ENCODE measurements around the gene TMEM258. TPM values are rescaled to one million over a fixed set of nuclear protein-coding genes. Genes with fewer than 3 reads are reported as not detected.

Gene TMEM258
- polyA plus RNA-seq, 1 of the 3 experiments (the other 2 are of a cell fraction), result 454 TPM

- ChIA-PET POLR2A (interaction anchor here (0.6 to 5.3 kb wide), 6 partner anchors 12 to 1820 kb away, joined by 3 to 84 read pairs (median 5); partner anchors contain the start of genes FADS1, FEN1, FTH1 and TMEM258), CTCF (interaction anchor here (1.0 to 4.5 kb wide), 16 partner anchors 10 to 280 kb away, joined by 3 to 63 read pairs (median 5); partner anchors contain the start of gene FADS1)
- peak overlapping the region; percentile 21 to 99; a peak in 3 of 4 replicates for H3K27ac ChIP-seq (ENCODE audit: low read depth in 2 of 2, low read length in 1 of 2)
Observed at GRCh38 chr11:61828379-61828628, 35.9 kb upstream of the TMEM258 start.

More at GRCh38 chr11:61828379-61828628, 35.9 kb upstream of the TMEM258 start:
- peaks cover 0 to 7% of the 10 kb centered on the region in 2 experiments for H3K36me3 ChIP-seq (replicated peaks in 1 of 2; ENCODE audit: control insufficient read depth in 1 of 2, insufficient read depth in 2 of 2, low read length in 1 of 2)
- TF ChIP-seq RCOR1 (IDR thresholded peaks at IDR 0.05; ENCODE audit: low read length), result no peak
- no peak for TF ChIP-seq REST (IDR thresholded peaks at IDR 0.05; ENCODE audit: low read depth, low read length)
- TF ChIP-seq CHD2 (IDR thresholded peaks at IDR 0.05; ENCODE audit: low read length, partially characterized antibody), result no peak
- no peak for TF ChIP-seq SIN3A (IDR thresholded peaks at IDR 0.05; ENCODE audit: borderline replicate concordance, low read depth, low read length)
- no peak for TF ChIP-seq PBX3 (IDR thresholded peaks at IDR 0.05)
- TF ChIP-seq ELF1 (IDR thresholded peaks at IDR 0.05), result no peak
- no peak for TF ChIP-seq SMC3 (IDR thresholded peaks at IDR 0.05; ENCODE audit: low read depth, low read length)
- TF ChIP-seq YY1 (IDR thresholded peaks at IDR 0.05; ENCODE audit: low read depth), result no peak
- TF ChIP-seq MXI1 (IDR thresholded peaks at IDR 0.05; ENCODE audit: low read depth, low read length), result no peak
- TF ChIP-seq GATA2 (CRISPR knock-in tag; IDR thresholded peaks at IDR 0.05), result no peak
- no peak for TF ChIP-seq RAD21 (IDR thresholded peaks at IDR 0.05; ENCODE audit: low read length)
- TF ChIP-seq TAF1 (IDR thresholded peaks at IDR 0.05; ENCODE audit: borderline replicate concordance, low read depth, low read length), result no peak
- TF ChIP-seq FOSL2 (IDR thresholded peaks at IDR 0.05; ENCODE audit: borderline replicate concordance, low read depth), result no peak
- TF ChIP-seq FOXJ3 (CRISPR knock-in tag; IDR thresholded peaks at IDR 0.05), result no peak
- no peak for TF ChIP-seq RXRA (IDR thresholded peaks at IDR 0.05; ENCODE audit: borderline replicate concordance, low read depth)
- TF ChIP-seq USF1 (IDR thresholded peaks at IDR 0.05; ENCODE audit: borderline replicate concordance, low read depth), result no peak
- H3K9me3 ChIP-seq, result no peaks in the 10 kb centered on the region
- no peaks in the 10 kb centered on the region; the same call in 1 of the 2 replicates for H4K20me1 ChIP-seq (ENCODE audit: insufficient read depth)
- peak overlapping the region; percentile 67 for H3K9ac ChIP-seq
- no peak for DNase-seq
- peak overlapping the region; percentile 71; the same call in 1 of the 2 replicates for H2AFZ ChIP-seq (ENCODE audit: low read depth)
- H3K4me2 ChIP-seq, result peak overlapping the region; percentile 91
- H3K79me2 ChIP-seq (ENCODE audit: insufficient read depth), result peaks cover 43% of the 10 kb centered on the region
- 0% methylated on average over 1 of the region's 16 CpGs for WGBS (ENCODE audit: low lambda C conversion rate)
- peaks cover 15 to 51% of the 10 kb centered on the region in 2 experiments; a peak in 3 of 4 replicates for H3K4me1 ChIP-seq (ENCODE audit: control insufficient read depth in 1 of 2, insufficient read depth in 2 of 2, low read depth in 1 of 2, low read length in 1 of 2)
- H3K9me2 ChIP-seq, result no peaks in the 10 kb centered on the region
- peak overlapping the region; percentile 70 to 96 for H3K4me3 ChIP-seq (ENCODE audit: low read depth in 2 of 2, low read length in 1 of 2)
- no peaks in the 10 kb centered on the region for H3F3A ChIP-seq (replicated peaks; ENCODE audit: insufficient read depth)
- H3K27me3 ChIP-seq (ENCODE audit: insufficient read depth), result no peaks in the 10 kb centered on the region

Data from SK-N-SH (cell line).